Parathyroid adenoma (tissue), 2 donors: ENCODE measurements around the gene TOMM70.

Source experiments
- H2AFZ ChIP-seq: fragments of 300-600 bp; sonication (generic); one replicate; pipeline ENCODE4 v1.7.0; 2017; ENCODE audit warnings: antibody characterized with exemption, mild to moderate bottlenecking
- H3K27ac ChIP-seq: fragments of 300-600 bp; sonication (generic); one replicate; pipeline ENCODE4 v1.7.0; 2017
- H3K27me3 ChIP-seq: fragments of 300-600 bp; sonication (generic); one replicate; pipeline ENCODE4 v1.7.0; 2017; ENCODE audit warnings: low read length; ENCODE audit not compliant: control insufficient read depth, insufficient read depth
- H3K36me3 ChIP-seq: fragments of 300-600 bp; sonication (generic); one replicate; pipeline ENCODE4 v1.7.0; 2017; ENCODE audit warnings: low read length; ENCODE audit not compliant: control insufficient read depth, insufficient read depth
- H3K4me1 ChIP-seq: fragments of 300-600 bp; sonication (generic); one replicate; pipeline ENCODE4 v1.7.0; 2017; ENCODE audit warnings: control low read depth
- H3K4me2 ChIP-seq: fragments of 300-600 bp; sonication (generic); one replicate; pipeline ENCODE4 v1.7.0; 2017; ENCODE audit warnings: low read length
- H3K4me3 ChIP-seq: fragments of 300-600 bp; sonication (generic); one replicate; pipeline ENCODE4 v1.7.0; 2017; ENCODE audit warnings: low read depth, low read length
- H3K79me2 ChIP-seq: fragments of 300-600 bp; sonication (generic); one replicate; pipeline ENCODE4 v1.7.0; 2017; ENCODE audit warnings: control low read depth
- H3K9ac ChIP-seq: fragments of 300-600 bp; sonication (generic); one replicate; pipeline ENCODE4 v1.7.0; 2017; ENCODE audit warnings: mild to moderate bottlenecking
- H3K9me3 ChIP-seq: fragments of 300-600 bp; sonication (generic); one replicate; pipeline ENCODE4 v1.7.0; 2017; ENCODE audit warnings: low read length; ENCODE audit not compliant: control insufficient read depth
- CTCF ChIP-seq: fragments of 300-600 bp; sonication (generic); IDR thresholded peaks from one replicate; pipeline ENCODE4 v1.7.0; 2017; ENCODE audit warnings: antibody characterized with exemption, mild to moderate bottlenecking
- donor health status: primary hyperparathyroidism.

The TOMM70 gene

GRCh38 chr3:100401674-100402041 lies 769 bp upstream of the TOMM70 start:
- Histone ChIP-seq H3K9me3 (no peaks in the 10 kb centered on the region), H3K4me1 (peaks cover 12% of the 10 kb centered on the region), H2AFZ (peak overlapping the region; percentile 95), H3K9ac (peak overlapping the region; percentile 2), H3K36me3 (no peaks in the 10 kb centered on the region), H3K79me2 (peaks cover 33% of the 10 kb centered on the region), H3K4me2 (peak overlapping the region; percentile 95), H3K27ac (peak overlapping the region; percentile 88), H3K27me3 (no peaks in the 10 kb centered on the region), H3K4me3 (peak overlapping the region; percentile 97)
- no peak for TF ChIP-seq CTCF

DNA sequence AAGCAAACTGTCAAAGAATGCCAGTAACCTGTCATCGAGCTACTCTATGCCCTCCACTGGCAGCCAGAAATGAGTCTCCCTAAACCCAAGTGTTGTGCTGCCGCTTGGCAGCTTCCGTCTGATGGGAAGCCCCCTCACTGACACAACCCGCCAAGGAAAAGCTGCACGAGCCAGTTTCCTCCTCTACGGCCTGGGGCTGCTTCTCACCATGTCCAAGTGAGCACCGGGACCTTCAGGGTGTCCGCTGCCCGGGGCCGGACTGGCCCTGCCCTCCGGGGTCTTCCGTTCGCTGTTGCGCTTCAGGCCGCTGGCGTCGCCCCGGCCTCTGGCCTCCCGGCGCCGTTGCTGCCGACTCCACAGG lies 490 bp downstream of the TOMM70 start:
- peak overlapping the region; percentile 95 for H2AFZ ChIP-seq

DNA sequence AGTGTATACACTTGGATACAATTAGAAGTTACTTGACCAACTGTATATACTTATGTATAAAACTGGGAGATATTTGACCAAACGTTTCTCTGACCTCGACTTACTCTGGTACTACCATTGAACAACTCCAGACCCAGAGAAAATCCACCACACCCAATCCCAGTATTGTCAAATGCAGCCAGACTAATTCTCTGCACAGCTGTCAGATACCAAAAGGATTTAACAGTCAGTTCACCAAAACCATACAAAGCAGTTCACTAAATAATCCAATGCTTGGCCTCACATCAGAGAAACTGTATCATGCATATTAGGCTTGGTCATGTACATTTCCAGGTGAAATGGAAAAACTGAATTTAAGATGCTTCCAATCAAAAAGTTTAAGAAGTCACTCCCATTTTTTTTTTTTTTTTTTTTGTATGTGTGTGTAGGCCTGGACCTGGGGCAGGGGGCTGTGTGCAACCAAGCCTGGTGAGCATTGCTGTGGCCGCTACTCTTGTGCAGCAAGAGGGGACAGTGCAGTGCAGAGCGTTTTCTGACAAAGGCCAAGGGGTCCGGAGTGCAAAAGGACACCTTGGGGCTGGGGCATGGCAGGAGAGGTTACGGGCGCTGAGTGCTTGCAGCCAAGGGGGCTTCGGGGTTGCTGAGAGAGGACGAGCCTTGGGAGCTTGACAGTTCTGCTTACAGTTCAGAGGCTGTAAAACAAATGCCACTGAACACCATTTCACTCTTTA lies 1.4 kb downstream of the TOMM70 start:
- Histone ChIP-seq H3K27ac (no peak overlapping the region), H3K79me2 (peaks cover 44% of the 10 kb centered on the region), H3K9me3 (no peaks in the 10 kb centered on the region), H2AFZ (no peak overlapping the region), H3K4me3 (peak overlapping the region; percentile 97), H3K27me3 (no peaks in the 10 kb centered on the region), H3K9ac (no peak overlapping the region), H3K4me1 (peaks cover 12% of the 10 kb centered on the region), H3K36me3 (no peaks in the 10 kb centered on the region), H3K4me2 (peak overlapping the region; percentile 95)
- no peak for TF ChIP-seq CTCF

More for the DNA sequence above, 490 bp downstream of the TOMM70 start:
- no peak for TF ChIP-seq CTCF
- H3K27ac ChIP-seq = peak overlapping the region; percentile 88
- H3K36me3 ChIP-seq = no peaks in the 10 kb centered on the region
- H3K4me2 ChIP-seq = peak overlapping the region; percentile 95
- no peaks in the 10 kb centered on the region for H3K9me3 ChIP-seq
- H3K9ac ChIP-seq = peak overlapping the region; percentile 91
- H3K79me2 ChIP-seq = peaks cover 40% of the 10 kb centered on the region
- peak overlapping the region; percentile 97 for H3K4me3 ChIP-seq
- H3K4me1 ChIP-seq = peaks cover 12% of the 10 kb centered on the region
- no peaks in the 10 kb centered on the region for H3K27me3 ChIP-seq

DNA sequence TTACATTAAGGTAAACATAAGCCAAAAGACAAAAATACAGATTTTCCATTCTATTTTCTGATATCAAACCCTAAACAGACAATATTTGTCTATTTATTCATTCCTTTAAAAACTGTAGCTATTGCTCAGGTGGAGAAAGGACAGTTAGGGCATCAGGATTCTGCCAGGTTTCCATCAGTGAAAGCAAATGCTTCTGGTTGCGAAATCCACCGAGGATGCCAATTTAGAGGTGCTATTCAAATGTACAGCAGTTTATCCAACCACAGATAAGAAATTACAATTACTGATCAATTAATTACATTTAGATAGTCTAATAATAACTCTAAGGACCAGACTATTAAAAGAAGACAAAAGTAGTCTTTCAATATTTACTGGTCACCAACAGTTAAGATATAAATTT lies 3.9 kb downstream of the TOMM70 start:
- H3K36me3 ChIP-seq = no peaks in the 10 kb centered on the region
- H3K9ac ChIP-seq = no peak overlapping the region
- H3K4me1 ChIP-seq = peaks cover under 1% of the 10 kb centered on the region
- no peaks in the 10 kb centered on the region for H3K9me3 ChIP-seq
- no peaks in the 10 kb centered on the region for H3K27me3 ChIP-seq
- no peak overlapping the region for H3K4me2 ChIP-seq
- no peak overlapping the region for H3K4me3 ChIP-seq
- no peak for TF ChIP-seq CTCF
- H3K27ac ChIP-seq = no peak overlapping the region
- no peak overlapping the region for H2AFZ ChIP-seq
- peaks cover 56% of the 10 kb centered on the region for H3K79me2 ChIP-seq
